ENCODE measurements around the gene DCBLD2. TPM values are rescaled to one million over a fixed set of nuclear protein-coding genes. Genes with fewer than 3 reads are reported as not detected.

Gene DCBLD2
- total and polyA plus RNA-seq, 9 of the 15 experiments (the other 6 are each of a cell fraction or from before 2014, with no cell fraction given), result 2.7 to 14.6 (median 7.4) TPM

DNA sequence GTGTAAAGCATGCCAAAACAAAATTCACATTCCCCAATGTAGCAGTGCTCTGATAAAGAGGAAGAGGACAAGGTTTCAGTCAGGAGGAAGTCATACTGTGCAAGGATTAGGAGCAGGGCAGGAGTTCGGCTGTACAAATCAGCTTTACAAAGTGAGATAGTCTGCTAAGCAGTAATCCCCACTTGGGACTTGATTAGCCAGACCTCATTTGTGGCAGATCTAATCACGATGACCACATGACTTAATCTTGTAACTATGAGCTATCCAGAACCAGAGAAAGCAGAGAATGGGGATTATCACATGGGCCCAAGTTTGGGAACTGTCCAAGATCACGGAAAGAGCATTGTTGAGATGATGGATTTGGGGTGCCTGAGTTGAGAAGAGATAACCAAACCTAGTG lies 7.8 kb downstream of the DCBLD2 start (continued):
- TF ChIP-seq XRCC3 (IDR thresholded peaks at IDR 0.05), result no peak
- TF ChIP-seq ZNF57 (CRISPR knock-in tag; IDR thresholded peaks at IDR 0.05), result no peak
- TF ChIP-seq RNF2 (IDR thresholded peaks at IDR 0.05), result no peak
- TF ChIP-seq HDAC6 (IDR thresholded peaks at IDR 0.05; ENCODE audit: low read depth, low read length), result no peak
- TF ChIP-seq ZBTB5 (IDR thresholded peaks at IDR 0.05), result no peak
- TF ChIP-seq, protein P1, sequence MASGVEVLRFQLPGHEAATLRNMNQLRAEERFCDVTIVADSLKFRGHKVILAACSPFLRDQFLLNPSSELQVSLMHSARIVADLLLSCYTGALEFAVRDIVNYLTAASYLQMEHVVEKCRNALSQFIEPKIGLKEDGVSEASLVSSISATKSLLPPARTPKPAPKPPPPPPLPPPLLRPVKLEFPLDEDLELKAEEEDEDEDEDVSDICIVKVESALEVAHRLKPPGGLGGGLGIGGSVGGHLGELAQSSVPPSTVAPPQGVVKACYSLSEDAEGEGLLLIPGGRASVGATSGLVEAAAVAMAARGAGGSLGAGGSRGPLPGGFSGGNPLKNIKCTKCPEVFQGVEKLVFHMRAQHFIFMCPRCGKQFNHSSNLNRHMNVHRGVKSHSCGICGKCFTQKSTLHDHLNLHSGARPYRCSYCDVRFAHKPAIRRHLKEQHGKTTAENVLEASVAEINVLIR (CRISPR knock-in tag; IDR thresholded peaks at IDR 0.05), result no peak
- no peak for TF ChIP-seq GMEB1 (CRISPR knock-in tag; IDR thresholded peaks at IDR 0.05)
- TF ChIP-seq, protein P2, sequence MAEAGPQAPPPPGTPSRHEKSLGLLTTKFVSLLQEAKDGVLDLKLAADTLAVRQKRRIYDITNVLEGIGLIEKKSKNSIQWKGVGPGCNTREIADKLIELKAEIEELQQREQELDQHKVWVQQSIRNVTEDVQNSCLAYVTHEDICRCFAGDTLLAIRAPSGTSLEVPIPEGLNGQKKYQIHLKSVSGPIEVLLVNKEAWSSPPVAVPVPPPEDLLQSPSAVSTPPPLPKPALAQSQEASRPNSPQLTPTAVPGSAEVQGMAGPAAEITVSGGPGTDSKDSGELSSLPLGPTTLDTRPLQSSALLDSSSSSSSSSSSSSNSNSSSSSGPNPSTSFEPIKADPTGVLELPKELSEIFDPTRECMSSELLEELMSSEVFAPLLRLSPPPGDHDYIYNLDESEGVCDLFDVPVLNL (CRISPR knock-in tag; IDR thresholded peaks at IDR 0.05; ENCODE audit: low read depth), result no peak
- TF ChIP-seq ZNF217 (CRISPR knock-in tag; IDR thresholded peaks at IDR 0.05), result no peak
- no peak for TF ChIP-seq ZNF224 (CRISPR knock-in tag; IDR thresholded peaks at IDR 0.05)
- TF ChIP-seq NFYB (IDR thresholded peaks at IDR 0.05; ENCODE audit: extremely low read depth, insufficient read length), result no peak
- TF ChIP-seq ZNF408 (CRISPR knock-in tag; IDR thresholded peaks at IDR 0.05; ENCODE audit: low read depth), result no peak
- TF ChIP-seq GTF2E2 (tag; IDR thresholded peaks at IDR 0.05), result no peak
- TF ChIP-seq RBM34 (IDR thresholded peaks at IDR 0.05; ENCODE audit: borderline replicate concordance, insufficient read depth, low read length), result no peak
- TF ChIP-seq FOXA1 (IDR thresholded peaks at IDR 0.05; ENCODE audit: borderline replicate concordance), result no peak
- TF ChIP-seq SPI1 (IDR thresholded peaks at IDR 0.05; ENCODE audit: borderline replicate concordance, low read depth, low read length), result peak; percentile 62; the same call in 1 of the 2 replicates
- TF ChIP-seq SRSF9 (IDR thresholded peaks at IDR 0.05; ENCODE audit: borderline replicate concordance, low read depth, low read length), result no peak
- no peak for TF ChIP-seq NCOA6 (IDR thresholded peaks at IDR 0.05)
- TF ChIP-seq ARHGAP35 (IDR thresholded peaks at IDR 0.05; ENCODE audit: partially characterized antibody), result no peak
- TF ChIP-seq ZC3H4 (CRISPR knock-in tag; IDR thresholded peaks at IDR 0.05; ENCODE audit: borderline replicate concordance), result no peak
- peak; percentile 38; the same call in 1 of the 2 replicates for TF ChIP-seq CBFA2T3 (IDR thresholded peaks at IDR 0.05)
- no peak for TF ChIP-seq PTRF (tag; IDR thresholded peaks at IDR 0.05)
- no peak for TF ChIP-seq TEAD2 (tag; IDR thresholded peaks at IDR 0.05)
- TF ChIP-seq RCOR1 (IDR thresholded peaks at IDR 0.05; ENCODE audit: borderline replicate concordance in 1 of 2, low read depth in 2 of 2, low read length in 2 of 2), result peak in 1 of 2 experiments; percentile 46; a peak in 1 of 4 replicates
- TF ChIP-seq KDM5B (IDR thresholded peaks at IDR 0.05; ENCODE audit: insufficient replicate concordance, low read depth, low read length), result no peak
- TF ChIP-seq KDM1A (IDR thresholded peaks at IDR 0.05), result peak; percentile 22 to 49; a peak in 2 of 4 replicates
